NCI-H1694 (cell line): ENCODE data around the gene NIPSNAP3A.
"Not testable (repeated sequence)": the region's sequence is repeated elsewhere in the genome, so short reads cannot be mapped to it uniquely, and the experiment has no call there.

Experiments
- DNase-seq: peaks from one replicate; lab custom pipeline; 2025; lab: John Stamatoyannopoulos, UW

NIPSNAP3A gene

DNA sequence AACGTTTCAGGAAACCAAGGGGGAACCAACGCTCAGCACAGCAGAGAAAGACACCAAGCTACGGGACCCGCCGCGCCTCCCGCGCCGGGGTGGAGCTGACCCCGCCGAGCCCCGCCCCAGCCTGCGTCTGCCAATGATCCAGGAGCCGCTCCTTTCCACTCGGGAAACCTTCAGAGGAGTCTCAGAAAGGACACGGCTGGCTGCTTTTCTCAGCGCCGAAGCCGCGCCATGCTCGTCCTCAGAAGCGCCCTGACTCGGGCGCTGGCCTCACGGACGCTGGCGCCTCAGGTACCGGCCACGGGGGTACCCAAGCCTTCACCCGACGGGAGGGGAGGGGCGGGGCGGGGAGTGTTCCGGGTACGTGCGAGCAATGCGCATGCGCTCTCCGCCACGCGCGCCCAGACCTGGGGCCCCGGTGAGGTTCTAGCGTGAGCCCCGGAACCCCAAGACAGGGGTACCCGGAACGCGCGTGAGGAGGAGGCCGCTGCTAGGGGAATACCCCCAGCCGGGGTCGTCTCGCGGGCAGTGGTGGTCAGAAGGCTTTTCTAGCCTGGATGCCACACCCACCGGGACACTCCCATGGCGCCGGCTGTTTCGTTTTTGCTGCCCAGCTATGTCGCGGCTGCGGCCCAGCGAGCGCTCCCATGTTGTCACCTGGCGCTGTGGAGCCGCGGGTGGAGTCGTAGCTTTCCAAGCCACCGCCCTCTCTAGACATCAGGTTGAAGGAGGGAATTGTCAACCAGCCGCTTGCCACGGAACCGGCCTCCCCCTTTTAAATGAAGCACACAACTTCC lies at the start of gene NIPSNAP3A:
NIPSNAP3A (plus strand) TSS at position 119 of the 794 bp plus-strand sequence; CDS start at position 229, 110 bp downstream.
- peak; percentile 66 for DNase-seq

DNA sequence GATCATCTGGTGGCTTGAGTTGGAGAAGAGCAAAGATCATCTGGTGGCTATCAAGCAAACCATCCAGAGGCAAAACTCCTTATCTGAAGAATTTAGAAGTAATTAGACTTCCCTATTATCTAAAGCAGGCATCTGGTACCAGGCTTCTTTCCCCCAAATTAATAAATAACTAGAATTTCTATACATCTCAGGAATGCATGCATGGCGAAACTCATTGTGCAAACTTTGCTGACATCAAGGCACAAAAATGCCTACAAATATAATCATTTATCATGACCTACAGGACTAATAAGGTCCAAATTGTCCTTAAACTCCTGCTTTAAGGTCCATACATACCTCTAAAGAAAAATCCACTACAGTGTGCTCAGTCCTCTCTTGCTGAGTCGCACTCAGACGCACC lies 47.2 kb upstream of the NIPSNAP3A start:
- DNase-seq: no peak

DNA sequence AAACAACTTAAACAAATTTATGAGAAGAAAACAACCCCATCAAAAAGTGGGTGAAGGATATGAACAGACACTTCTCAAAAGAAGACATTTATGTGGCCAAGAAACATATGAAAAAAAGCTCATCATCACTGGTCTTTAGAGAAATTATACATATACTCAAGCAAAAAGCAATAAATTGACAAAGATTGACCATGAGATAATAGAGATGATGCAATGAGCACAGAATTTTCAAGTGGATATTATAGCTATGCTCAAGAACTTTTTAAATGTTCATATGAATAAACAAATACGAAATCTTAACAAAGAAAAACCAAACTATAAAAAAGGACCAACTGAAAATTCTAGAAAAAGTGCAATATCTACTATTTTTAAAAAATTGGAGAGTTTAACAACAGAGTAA lies 38.7 kb upstream of the NIPSNAP3A start:
- DNase-seq: not testable (repeated sequence)

DNA sequence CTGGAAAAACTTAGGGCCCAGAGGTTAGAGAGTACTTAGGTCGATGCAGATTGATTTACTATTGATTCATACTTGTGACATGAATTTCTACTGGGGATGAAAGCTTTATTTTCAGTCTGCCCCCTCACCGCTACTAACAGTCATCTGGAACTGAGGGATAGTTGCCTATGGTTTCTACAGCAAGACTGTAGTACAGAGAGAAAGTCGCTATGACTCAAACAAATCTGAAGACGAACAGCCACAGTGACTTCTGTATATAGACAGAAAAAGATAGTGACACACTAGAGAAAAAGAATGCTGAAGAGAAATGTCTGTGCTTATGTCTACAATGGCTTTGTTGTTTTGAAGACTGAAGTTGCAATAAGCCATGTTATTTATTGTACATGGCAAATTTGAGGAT lies 35.9 kb upstream of the NIPSNAP3A start:
- no peak for DNase-seq

DNA sequence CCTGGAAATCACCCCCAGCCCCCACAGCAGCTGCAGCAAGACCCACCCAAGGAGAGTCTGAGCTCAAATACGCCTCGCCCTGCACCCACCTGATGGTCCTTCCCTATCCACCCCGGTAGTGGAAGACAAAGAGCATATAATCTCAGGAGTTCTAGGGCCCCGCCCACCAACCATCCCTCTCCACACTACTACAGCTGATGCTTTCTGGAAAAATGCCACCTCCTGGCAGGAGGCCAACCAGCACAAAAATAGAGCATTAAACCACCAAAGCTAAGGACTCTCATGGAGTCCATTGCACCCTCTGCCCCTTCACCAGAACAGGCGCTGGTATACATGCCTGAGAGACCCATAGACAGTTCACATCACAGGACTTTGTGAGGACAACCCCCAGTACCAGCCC lies 22.5 kb upstream of the NIPSNAP3A start:
- no peak for DNase-seq

DNA sequence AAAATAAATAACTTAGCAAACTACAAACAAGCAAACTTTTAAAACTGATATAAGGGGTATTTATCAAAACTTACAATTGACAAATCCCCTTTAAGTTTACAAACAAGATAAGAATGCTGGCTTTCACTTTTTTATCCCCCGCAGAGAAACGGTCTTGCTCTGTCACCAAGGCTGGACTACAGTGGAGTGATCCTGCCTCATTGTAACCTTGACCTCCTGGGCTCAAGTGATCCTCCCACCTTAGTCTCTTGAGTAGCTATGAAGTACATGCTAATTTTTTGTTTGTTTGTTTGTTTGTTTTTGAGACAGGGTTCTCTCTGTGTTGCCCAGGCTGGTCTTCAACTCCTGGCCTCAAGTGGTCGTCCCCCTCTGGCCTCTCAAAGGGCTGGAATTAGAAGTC lies 9.0 kb upstream of the NIPSNAP3A start:
- no peak for DNase-seq

DNA sequence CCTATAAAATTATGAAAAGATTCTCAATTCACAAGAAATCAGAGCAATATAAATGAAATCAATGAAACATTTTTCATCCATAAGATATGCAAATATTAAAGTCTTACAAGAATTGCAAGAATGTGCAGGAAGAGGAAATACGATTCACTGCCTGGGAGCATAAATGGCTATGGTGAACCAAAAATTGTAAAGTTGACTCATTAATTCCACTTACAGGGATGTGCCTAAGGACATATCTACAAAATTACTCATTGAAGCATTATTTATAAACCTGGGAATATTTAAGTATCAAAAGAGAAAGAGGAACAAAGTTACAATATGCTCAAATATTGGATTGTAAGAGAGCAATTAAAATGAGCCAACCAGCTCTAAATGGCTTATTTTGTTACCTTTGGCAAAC lies 6.9 kb upstream of the NIPSNAP3A start:
- no peak for DNase-seq

DNA sequence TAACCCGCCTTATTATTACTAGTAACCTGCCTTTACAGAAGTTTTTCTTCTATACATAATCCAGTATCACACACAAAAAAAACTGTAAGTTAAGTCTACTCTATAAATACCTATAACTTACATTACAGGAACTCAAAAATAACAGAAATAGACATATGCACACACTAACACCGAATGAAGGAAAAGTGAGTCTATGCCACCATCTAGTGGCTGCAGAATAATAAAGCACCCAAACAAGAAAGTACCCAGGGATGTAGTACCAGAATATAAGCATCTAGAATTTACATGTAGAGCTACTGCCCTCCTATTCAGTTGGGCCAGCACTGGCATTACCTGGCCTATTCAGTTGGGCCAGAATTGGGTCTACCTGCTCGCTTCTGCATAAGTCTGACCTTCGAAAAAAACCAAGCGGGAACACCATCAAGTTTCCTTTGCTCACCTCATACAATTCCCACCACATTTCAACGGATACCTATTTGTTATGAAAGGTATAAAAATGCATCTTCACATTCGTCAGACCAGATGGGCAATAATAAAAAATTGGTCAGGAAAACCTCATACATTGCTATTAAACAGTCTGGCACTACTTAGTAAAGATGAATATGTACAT lies 4.0 kb upstream of the NIPSNAP3A start:
- DNase-seq: peak; percentile 48

DNA sequence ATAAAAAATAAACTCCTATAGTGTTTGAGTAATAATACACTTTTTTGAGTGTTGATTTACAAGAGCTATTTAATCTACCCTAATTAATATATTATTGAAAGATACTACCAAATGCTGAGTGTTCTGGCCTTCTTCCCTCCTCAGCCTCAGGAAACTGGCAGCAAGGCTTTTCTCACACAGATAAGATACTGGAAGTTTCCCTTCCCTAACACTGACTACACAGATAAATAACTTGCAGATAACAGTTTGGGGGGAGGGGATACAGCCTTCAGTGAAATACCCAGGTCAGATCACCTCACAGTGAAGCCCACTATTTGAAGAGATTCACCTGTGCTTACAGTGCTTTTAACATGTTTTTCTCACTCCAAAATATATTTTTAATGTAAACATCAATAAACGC lies 1.6 kb upstream of the NIPSNAP3A start:
- no peak for DNase-seq

DNA sequence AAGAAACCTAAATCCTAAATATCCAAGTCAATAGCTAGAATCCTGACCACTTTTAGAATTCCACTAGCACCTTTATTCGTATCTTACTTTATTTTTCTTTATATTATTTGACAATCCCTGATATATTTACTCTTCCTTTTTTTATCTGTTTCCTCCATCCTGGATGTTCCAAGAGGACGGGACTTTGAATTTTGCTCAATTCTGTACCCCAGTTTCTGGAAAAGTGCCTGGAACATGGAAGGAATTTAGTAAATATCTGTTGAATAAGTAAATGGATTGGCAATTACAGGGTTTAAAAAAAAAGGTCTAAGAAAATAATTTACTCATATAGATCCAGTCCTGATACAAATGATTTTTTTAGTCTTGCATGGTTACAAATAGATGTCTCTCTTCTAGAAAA lies 1.2 kb upstream of the NIPSNAP3A start:
- no peak for DNase-seq

DNA sequence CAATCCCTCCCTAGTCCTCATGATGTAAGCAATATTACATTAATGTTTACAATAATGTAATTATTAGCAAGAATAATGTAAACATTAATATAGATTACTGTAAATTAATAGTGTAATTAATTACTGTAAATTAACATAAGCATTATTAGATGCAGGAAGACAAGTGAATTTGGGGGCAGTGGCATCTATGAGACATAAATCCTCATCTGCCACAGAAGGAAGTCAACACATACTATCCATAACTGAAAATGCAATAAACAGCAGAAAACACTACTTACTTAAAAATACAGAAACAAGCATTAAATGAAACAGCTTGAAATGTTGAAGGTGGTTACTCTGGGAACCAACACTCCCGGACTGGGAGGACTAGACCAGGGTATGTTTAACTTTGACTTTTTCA lies 685 bp upstream of the NIPSNAP3A start:
- DNase-seq: no peak

DNA sequence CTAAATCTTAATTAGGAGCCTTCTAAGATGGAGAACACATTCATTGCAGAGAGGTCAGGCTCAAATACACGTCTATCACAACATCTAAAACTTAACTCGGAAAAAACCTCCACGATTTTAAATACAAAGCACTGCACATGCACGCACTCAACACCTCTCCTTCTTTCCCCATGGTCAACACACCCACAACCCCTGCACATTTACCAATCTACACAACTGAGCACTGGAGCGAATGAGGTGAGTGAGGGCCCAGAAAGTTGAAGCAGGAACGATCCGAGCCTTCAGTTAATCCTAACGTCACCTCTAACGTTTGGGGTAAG lies 278 bp upstream of the NIPSNAP3A start:
- DNase-seq: no peak

DNA sequence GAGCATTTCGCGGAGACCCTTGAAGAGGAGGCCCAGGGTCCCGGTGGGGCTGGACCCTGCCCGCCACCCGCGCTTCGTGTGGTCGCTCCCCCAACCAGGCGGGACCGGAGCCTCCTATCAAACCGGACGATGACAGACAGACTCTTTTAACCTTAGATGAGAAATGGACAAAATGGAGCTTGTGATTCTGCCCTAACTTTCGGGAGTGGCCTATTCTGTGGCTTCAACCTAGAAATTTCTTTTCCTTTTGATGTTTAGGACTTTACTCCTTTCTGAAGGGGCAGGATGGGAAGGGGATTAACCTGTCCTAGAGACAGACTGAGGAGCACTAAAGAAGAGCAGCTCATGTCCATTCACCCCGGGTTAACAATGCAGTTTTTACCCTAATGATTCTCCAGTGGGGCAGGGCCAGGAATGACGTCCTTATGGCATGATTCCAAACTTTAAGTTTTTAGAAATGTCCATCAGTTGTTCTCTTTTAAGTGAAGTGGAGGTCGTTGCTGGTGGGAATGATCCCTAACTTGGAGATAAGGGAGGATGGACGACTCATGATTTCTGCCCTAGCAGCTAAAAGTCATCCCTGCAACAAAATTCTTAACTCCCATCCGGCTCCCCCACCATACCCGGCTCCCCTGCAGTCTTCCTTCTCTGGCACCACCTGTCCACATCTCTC lies 1.0 kb downstream of the NIPSNAP3A start:
- DNase-seq: peak; percentile 3

DNA sequence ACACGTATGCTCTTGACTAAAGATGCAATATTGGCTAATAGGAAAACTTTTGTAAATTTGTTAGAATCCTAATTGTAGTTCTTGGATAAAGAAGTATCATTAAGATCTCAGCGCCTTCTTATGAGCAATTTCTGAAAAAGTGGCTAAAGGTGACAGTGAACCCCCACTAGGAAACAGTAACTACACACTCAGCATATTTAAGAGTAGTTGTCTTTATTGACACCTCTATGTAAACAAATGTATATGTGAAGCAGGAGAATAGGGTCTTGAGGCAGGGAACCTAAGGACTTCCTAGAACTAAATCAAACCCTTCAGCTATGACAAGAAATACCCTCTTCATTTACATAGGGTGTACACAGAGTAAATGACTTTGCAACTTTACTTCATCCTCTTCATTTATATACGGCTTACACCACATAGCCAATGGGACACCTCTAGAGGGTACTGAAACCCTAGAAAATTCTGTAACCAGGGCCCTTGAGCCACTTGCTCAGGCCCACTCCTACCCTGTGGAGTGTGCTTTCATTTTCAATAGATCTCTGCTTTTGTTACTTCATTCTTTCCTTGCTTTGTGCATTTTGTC lies 2.8 kb downstream of the NIPSNAP3A start:
- no peak for DNase-seq

DNA sequence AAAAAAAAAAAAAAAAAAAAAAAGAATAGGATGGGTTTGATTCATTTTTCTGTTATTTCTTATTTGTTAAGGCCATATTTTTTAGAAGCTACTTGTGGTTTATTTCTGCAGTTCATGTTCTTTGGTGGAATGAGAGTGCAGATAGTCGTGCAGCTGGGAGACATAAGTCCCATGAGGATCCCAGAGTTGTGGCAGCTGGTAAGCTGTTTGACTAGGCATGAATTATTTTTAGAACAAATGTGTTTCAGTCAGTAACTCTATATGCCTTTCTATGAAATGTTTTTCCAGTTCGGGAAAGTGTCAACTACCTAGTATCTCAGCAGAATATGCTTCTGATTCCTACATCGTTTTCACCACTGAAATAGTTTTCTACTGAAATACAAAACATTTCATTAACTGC lies 11.5 kb downstream of the NIPSNAP3A start:
- peak; percentile 38 for DNase-seq

DNA sequence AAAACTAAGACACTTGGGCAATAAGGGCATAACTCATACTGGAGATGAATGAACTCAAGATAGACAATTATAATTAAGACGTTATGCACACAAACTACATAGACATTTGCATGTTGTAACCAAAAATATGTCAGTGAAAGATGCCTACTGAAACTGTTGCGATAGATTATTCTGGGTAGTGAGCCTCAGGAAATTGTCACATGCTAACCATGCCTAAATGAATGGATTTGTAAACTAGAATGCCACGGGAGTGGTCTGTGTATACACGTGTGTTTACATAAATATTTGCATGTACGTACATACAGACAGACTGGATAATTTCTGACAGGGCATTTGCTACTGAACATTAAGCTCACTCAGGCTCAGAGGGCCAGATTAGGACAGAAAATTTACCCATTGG lies 17.7 kb downstream of the NIPSNAP3A start:
- no peak for DNase-seq

DNA sequence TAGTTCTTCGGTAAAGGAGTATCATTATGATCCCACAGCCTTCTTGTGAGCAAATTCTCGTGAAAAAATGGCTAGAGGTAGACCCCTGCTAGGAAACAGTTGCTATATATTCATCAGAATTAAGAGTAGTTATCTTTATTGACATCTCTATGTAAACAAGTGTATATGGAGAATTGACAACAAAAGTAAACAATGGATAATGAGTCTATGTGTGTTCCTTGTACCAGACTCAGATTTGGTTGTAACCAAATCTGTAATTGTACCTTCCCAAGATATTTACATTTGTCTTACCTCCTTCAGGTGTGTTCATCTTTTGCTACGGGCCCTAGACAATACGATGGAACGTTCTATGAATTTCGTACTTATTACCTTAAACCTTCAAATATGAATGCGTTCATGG lies 18.5 kb downstream of the NIPSNAP3A start:
- no peak for DNase-seq

DNA sequence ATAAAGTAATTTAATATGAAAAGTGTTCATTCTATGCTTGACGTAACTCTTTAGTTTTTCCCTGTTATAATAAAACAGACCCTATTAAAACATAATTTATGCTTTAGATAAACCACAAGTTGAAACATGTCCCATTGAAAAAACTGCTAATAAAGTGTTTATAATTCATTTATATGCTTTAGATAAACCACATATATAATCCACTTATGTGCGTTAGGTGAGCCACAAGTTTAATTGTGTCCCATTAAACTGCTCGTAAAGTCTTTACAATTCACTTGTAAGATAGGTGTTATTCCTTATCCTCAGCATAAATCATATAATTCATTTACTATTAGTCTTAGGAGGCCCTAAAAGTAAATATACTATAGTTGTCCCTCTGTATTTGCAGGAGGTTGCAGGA lies 20.0 kb downstream of the NIPSNAP3A start:
- no peak for DNase-seq

DNA sequence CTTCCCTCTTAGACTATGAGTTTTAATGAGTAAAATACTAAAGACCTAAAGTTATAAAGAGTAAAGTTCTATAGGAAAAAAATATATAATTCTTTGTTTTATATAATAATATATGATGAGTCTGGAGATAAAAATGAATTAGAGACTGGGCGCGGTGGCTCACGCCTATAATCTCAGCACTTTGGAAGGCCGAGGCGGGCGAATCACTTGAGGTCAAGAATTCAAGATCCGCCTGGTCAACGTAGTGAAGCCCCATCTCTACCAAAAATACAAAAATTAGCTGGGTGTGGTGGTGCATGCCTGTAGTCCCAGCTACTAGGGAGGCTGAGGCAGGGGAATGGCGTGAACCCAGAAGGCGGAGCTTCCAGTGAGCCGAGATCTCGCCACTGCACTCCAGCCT lies 21.5 kb downstream of the NIPSNAP3A start:
- DNase-seq: not testable (repeated sequence)

DNA sequence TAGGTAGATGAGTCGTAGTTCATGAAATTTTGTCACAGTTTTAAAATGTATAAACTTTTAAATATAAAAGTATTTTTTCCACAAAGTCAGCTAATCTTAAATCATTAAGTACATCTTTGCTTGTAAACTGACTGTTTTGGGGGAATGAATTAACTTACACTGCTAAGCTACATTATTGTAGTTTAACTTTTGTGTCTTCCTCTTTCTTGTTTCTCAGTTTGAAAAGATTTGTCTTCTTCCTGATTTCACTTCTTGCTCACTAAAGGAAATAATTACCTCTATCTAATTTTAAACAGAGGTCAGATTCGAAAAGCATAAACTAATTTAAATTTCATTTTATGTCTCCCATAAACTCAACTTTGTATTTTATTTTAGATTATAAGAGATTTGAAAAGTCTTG lies 22.2 kb downstream of the NIPSNAP3A start:
- DNase-seq: no peak

DNA sequence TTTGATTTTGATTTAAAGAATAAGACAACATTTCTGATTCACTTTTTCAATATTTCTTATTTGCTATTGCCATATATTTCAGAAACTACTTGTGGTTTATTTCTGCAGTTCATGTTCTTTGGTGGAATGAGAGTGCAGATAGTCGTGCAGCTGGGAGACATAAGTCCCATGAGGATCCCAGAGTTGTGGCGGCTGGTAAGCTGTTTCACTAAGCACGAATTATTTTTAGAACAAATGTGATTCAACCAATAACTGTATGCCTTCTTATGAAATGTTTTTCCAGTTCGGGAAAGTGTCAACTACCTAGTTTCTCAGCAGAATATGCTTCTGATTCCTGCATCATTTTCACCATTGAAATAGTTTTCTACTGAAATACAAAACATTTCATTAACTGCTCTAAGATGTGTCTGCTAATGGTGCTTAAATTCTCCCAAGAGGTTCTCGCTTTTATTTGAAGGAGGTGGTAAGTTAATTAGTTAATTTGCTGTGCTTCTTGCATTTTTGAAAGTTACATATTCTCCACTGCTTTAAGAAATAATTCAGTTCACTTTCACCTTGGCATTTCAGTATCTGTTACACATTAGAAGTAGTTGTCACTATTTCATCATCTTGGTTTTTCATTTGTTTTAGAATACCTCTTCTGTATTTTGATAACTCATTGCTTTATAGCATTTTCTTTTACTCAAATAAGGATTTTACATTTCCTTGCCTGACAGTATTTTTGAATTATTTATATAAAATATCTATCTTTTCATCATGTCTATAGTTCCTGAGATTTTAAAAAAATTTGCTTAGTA lies 25.4 kb downstream of the NIPSNAP3A start:
- DNase-seq: no peak

DNA sequence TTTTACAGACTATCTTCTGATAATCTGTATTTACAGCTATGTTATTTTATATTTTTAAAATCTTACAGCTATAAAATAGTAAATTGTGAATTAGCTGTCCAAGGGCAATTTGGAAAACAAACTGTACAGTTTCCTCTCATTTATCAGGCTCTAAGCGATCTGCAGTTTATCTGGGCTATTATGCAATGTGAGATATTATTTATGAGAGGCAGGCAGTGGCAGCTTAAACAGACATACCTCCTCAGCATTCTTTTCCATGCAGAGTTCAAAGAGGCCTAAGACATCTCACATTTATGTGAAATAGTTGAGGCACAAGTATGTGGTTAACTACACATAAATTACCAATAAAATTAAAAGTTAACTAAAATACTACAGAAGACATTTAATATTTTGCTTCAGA lies 26.6 kb downstream of the NIPSNAP3A start:
- DNase-seq: no peak
